ES-I3 (cell line): ENCODE results near the gene KMT2C.
"Not testable (repeated sequence)": the region's sequence is repeated elsewhere in the genome, so short reads cannot be mapped to it uniquely, and the experiment has no call there.

Experiments used
- H3K36me3 ChIP-seq: 2 replicates; pipeline ENCODE4 v1.6.1; 2013; ENCODE audit warnings: mild to moderate bottlenecking, low read length, control low read depth, moderate library complexity; ENCODE audit not compliant: insufficient read depth
- H3K4me1 ChIP-seq: 2 replicates; pipeline ENCODE4 v1.6.1; 2013; ENCODE audit warnings: mild to moderate bottlenecking, control low read depth, low read length; ENCODE audit not compliant: insufficient read depth
- H3K9ac ChIP-seq: 2 replicates; pipeline ENCODE4 v1.6.1; 2013; ENCODE audit warnings: low read depth, mild to moderate bottlenecking, low read length, moderate library complexity
- H3K9me3 ChIP-seq: 2 replicates; pipeline ENCODE4 v1.6.1; 2013; ENCODE audit warnings: mild to moderate bottlenecking, low read length, moderate library complexity; ENCODE audit not compliant: control insufficient read depth, insufficient read depth

KMT2C gene

GRCh38 chr7:152462995-152463708 lies 27.3 kb upstream of the KMT2C start:
- H3K36me3 ChIP-seq: no peaks in the 10 kb centered on the region
- peak overlapping the region; percentile 91 for H3K9ac ChIP-seq
- H3K9me3 ChIP-seq: no peaks in the 10 kb centered on the region
- H3K4me1 ChIP-seq: peaks cover 15% of the 10 kb centered on the region

DNA sequence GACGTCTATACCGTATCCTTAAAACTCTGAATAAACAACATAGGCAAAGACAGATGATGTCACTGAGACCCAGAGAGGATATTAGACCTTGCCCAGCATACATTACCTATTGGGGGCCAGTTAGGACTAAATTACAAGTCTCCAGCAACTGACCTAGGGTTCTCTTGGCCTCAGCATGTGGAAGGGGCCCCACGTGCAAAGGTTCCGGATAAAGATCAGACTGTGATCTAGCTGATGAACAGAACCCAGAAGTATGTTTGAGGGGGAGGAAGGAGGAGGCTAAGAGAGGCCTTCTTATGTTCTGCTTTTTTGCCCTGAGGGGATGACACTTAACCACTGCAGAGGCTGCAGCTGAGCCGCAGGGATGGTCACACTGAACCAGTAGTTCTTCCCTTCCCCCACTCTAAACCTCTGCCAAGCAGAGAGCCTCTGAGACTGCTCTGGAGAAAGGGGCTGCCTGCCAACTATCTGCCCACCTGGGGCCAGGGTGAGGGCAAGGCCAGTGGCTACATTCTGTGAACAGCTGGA lies 24.0 kb upstream of the KMT2C start:
- Histone ChIP-seq H3K4me1 (peaks cover 15% of the 10 kb centered on the region), H3K9me3 (no peaks in the 10 kb centered on the region), H3K36me3 (no peaks in the 10 kb centered on the region), H3K9ac (no peak overlapping the region)

- Histone ChIP-seq H3K36me3 (no peaks in the 10 kb centered on the region), H3K9me3 (no peaks in the 10 kb centered on the region), H3K9ac (no peak overlapping the region)
Observed at GRCh38 chr7:152451356-152451755, 15.6 kb upstream of the KMT2C start.

GRCh38 chr7:152445386-152446008 lies 9.7 kb upstream of the KMT2C start:
- not testable (repeated sequence) for H3K36me3 ChIP-seq, H3K4me1 ChIP-seq, H3K9ac ChIP-seq, H3K9me3 ChIP-seq

More at GRCh38 chr7:152451356-152451755, 15.6 kb upstream of the KMT2C start:
- H3K4me1 ChIP-seq: no peaks in the 10 kb centered on the region

- Histone ChIP-seq H3K9me3 (no peaks in the 10 kb centered on the region), H3K4me1 (no peaks in the 10 kb centered on the region), H3K9ac (no peak overlapping the region), H3K36me3 (no peaks in the 10 kb centered on the region)
Observed at GRCh38 chr7:152443586-152443985, 7.8 kb upstream of the KMT2C start.

DNA sequence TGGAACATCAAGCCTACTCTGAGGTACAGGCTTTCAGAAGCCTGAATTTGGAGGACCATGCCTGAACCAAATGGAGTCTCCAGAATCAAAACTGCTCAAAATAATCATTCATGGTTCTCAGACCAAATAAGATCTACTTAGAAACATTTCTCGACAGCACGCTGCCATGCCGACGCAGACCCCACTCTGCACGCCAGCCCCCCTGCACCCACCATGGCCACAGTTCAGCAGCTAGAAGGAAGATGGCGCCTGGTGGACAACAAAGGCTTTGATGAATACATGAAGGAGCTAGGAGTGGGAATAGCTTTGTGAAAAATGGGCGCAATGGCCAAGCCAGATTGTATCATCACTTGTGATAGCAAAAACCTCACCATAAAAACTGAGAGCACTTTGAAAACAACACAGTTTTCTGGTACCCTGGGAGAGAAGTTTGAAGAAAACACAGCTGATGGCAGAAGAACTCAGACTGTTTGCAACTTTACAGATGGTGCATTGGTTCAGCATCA lies 6.6 kb upstream of the KMT2C start:
- Histone ChIP-seq H3K9ac (no peak overlapping the region), H3K36me3 (no peaks in the 10 kb centered on the region), H3K4me1 (no peaks in the 10 kb centered on the region), H3K9me3 (no peaks in the 10 kb centered on the region)

DNA sequence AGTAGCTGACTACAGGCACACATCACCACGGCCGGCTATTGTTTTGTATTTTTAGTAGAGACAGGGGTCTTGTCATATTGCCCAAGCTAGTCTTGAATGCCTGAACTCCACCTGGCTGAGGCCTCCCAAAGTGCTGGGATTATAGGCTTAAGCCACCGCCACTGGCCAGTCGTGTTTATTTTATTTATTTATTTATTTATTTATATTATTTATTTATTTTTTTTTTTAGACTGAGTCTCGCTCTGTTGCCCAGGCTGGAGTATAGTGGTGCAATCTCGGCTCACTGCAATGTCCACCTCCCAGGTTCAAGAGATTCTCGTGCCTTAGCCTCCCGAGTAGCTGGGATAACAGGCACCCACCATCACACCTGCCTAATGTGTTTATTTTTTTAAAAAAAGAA lies 6.0 kb upstream of the KMT2C start:
- H3K9ac ChIP-seq, H3K4me1 ChIP-seq, H3K36me3 ChIP-seq, H3K9me3 ChIP-seq: not testable (repeated sequence)

GRCh38 chr7:152441168-152441567 lies 5.4 kb upstream of the KMT2C start:
- not testable (repeated sequence) for H3K9me3 ChIP-seq, H3K9ac ChIP-seq, H3K36me3 ChIP-seq, H3K4me1 ChIP-seq

- H3K9ac ChIP-seq, H3K36me3 ChIP-seq, H3K4me1 ChIP-seq, H3K9me3 ChIP-seq: not testable (repeated sequence)
Observed at GRCh38 chr7:152438017-152438416, 2.2 kb upstream of the KMT2C start.

DNA sequence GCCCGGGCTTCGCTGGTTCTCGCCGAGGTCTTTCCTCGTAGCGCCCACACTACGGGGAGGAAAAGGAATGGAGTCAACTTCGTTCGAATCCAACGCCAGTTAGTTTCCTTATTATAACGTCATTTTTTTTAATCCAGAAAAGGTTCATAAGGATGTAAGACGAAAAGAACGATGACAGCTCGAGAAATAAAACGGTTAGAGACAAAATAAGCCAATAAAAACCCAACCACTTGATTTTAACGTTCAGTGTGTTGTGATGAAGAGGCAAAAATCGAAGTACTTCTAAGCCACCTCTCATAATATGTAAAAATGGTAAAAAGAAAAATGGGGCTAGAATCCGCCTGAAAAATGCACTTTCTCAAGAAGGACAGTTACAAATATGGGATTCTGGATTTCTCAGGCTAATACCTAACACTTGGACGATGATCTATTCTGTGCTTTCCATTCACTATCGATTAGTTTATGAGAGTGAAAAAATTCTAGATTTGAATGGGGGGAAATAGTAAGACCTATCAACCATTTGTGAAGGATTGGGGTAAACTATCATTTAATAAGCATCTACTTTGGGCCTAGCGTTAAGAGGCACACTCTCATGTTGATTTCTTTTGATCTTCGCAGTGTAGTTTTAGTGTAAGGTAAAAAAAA lies 1.2 kb upstream of the KMT2C start:
- H3K9ac ChIP-seq: peak overlapping the region; percentile 51
- not testable (repeated sequence) for H3K36me3 ChIP-seq, H3K4me1 ChIP-seq, H3K9me3 ChIP-seq

DNA sequence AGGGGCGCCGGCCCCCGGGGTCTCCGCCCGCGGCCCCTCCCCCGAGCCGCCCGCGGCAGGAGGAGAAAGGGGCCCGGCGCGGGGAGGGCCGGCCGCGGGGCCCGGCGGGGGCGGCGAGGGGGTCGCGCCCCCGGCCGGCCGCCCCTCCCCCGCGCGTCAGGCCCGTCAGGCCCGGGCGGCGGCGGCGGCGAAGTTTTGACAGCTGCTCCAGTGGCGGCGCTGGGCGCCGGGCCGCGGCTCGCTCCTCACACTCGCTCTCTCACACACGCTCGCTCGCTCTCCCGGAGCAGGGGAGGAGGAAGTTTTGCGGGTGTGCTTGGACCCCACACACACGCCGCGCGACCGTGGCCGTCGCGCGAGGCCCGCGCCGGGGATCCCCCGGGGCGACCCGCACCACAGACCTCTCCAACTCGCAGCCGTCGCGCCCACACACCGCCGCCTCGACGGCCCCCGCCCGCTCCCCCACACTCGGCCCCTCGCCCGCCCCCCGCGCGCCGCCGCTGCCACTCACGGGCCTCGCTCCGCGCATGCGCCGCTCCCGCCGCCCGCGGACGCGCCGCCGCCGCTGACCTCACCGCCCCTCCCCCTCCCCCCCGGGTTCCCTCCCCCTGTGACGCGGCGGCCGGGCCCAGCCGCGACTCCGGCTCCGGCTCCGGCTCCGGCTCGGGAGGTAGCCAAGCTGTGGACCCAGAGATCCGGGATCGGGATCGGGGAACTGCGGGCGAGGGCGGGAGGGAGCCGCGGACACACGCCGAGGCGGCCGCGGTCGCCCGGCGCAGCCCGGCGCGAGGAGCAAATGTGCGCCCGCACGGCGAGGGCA lies 518 bp upstream of the KMT2C start:
- Histone ChIP-seq H3K9ac (peak overlapping the region; percentile 62), H3K4me1 (peaks cover 5% of the 10 kb centered on the region), H3K9me3 (no peaks in the 10 kb centered on the region), H3K36me3 (no peaks in the 10 kb centered on the region)

- H3K36me3 ChIP-seq, H3K4me1 ChIP-seq, H3K9me3 ChIP-seq: not testable (repeated sequence)
- peak overlapping the region; percentile 75 for H3K9ac ChIP-seq
Observed at GRCh38 chr7:152434511-152435383, 1.1 kb downstream of the KMT2C start.

DNA sequence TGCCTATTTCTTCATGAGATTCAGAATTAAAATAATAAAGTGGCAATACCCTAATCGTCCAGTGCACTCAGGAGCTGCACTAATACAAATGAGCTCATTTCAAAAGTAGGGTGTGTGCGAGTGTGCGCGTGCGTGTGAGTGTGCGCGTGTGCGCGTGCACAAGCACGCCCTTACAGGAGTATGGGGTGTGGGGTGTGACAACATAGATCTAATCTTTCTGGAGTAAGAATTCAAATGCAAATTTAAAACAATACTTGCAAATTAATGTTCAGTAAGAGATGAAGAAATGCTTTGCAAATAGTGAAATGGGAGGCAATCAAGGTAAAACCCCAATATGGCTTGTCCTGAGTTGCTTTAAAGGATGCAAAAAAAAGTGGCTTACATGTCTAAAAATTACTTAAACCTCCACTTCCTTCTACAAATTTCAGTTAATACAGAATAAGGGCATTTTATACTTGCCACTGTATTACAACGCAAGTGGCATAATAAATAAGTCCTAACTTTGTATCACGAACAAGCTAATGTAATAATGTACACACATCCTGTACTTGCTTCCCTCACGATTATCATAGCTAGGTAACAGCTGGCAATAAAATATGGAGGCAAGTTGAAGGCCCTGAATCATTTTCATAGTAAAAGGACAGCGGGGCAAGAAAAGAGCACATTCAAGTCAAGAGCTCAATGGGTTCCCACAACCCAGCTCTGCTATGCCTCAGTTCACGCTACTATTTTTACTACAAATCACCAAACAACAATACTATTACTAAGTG lies 1.9 kb downstream of the KMT2C start:
- peak overlapping the region; percentile 75; the same call in 1 of the 2 replicates for H3K9ac ChIP-seq

More for the DNA sequence above, 1.9 kb downstream of the KMT2C start:
- H3K36me3 ChIP-seq, H3K4me1 ChIP-seq, H3K9me3 ChIP-seq: not testable (repeated sequence)
